AG04449 (cell line): ENCODE measurements around the gene RNGTT.
A peak's percentile ranks its signal among the peaks of the same experiment; 100 is the strongest.

Experiments used
- CTCF ChIA-PET: fragments of 350-600 bp; formaldehyde crosslinking; extraction: SDS; loops from one replicate; lab custom pipeline; 2021; ENCODE audit warnings: antibody characterized with exemption; lab: Yijun Ruan, JAX
- POLR2A ChIA-PET: fragments of 400-600, 350-600 bp; formaldehyde crosslinking; extraction: SDS; loops from one replicate; lab custom pipeline; 2020; ENCODE audit warnings: antibody characterized with exemption, inconsistent platforms; lab: Yijun Ruan, JAX
- DNase-seq: peaks from one replicate; pipeline ENCODE4 v3.0.0-alpha.2; 2010; ENCODE audit warnings: low read depth, low spot score
- H3K4me3 ChIP-seq: 2 replicates; pipeline ENCODE4 v1.5.1; 2011; ENCODE audit warnings: low read depth, mild to moderate bottlenecking, control low read depth, low read length
- CTCF ChIP-seq: IDR thresholded peaks from one replicate; pipeline ENCODE4 v1.5.1; 2011; ENCODE audit warnings: mild to moderate bottlenecking, moderate library complexity, low read length, control low read depth, inconsistent platforms; ENCODE audit not compliant: insufficient read depth; ENCODE audit errors: missing control alignments

Gene RNGTT

GRCh38 chr6:88920088-88920487 lies 43.3 kb downstream of the RNGTT start:
- no peak overlapping the region for H3K4me3 ChIP-seq
- ChIA-PET POLR2A (no interaction called here), CTCF (interaction anchor here (1.1 to 1.2 kb wide), 2 partner anchors 10 to 18 kb away, joined by 3 read pairs; no protein-coding TSS in a partner anchor)
- no peak for DNase-seq
- TF ChIP-seq CTCF, result no peak

- ChIA-PET POLR2A (no interaction called here), CTCF (interaction anchor here (0.6 to 1.7 kb wide), 6 partner anchors 9 to 990 kb away, joined by 3 to 5 read pairs (median 3); no protein-coding TSS in a partner anchor)
- TF ChIP-seq CTCF, result peak; percentile 12
- no peak overlapping the region for H3K4me3 ChIP-seq
- no peak for DNase-seq
Measured at GRCh38 chr6:88919032-88919431, 44.4 kb downstream of the RNGTT start.

GRCh38 chr6:88916615-88917208 lies 46.7 kb downstream of the RNGTT start:
- TF ChIP-seq CTCF, result no peak
- ChIA-PET POLR2A (no interaction called here), CTCF (interaction anchor here (1.2 kb wide), 1 partner anchor 46 kb away, joined by 3 read pairs; no protein-coding TSS in a partner anchor)
- no peak overlapping the region for H3K4me3 ChIP-seq
- DNase-seq, result no peak

GRCh38 chr6:88914895-88915598 lies 48.4 kb downstream of the RNGTT start:
- ChIA-PET POLR2A (no interaction called here), CTCF (no interaction called here)
- no peak for TF ChIP-seq CTCF
- H3K4me3 ChIP-seq, result no peak overlapping the region
- DNase-seq, result no peak

- no peak for DNase-seq
- no peak for TF ChIP-seq CTCF
- POLR2A ChIA-PET, result no interaction called here
- CTCF ChIA-PET, result no interaction called here
- no peak overlapping the region for H3K4me3 ChIP-seq
Measured at GRCh38 chr6:88914180-88914579, 49.2 kb downstream of the RNGTT start.

- ChIA-PET POLR2A (no interaction called here), CTCF (interaction anchor here (1.0 kb wide), 1 partner anchor 8 kb away, joined by 3 read pairs; no protein-coding TSS in a partner anchor)
- TF ChIP-seq CTCF, result no peak
- H3K4me3 ChIP-seq, result no peak overlapping the region
- DNase-seq, result no peak
Measured at GRCh38 chr6:88913471-88913870, 49.9 kb downstream of the RNGTT start.
